GM10248 (cell line): ENCODE results near the gene NVL.

ENCODE experiments used
- CTCF ChIA-PET: fragments of 300-600 bp; sonication (Branson Sonifier 250); formaldehyde crosslinking; extraction: SDS; loops from one replicate; lab custom pipeline; 2021; ENCODE audit warnings: antibody characterized with exemption; lab: Yijun Ruan, JAX
- POLR2A ChIA-PET: fragments of 350-650 bp; sonication (Branson Sonifier 250); formaldehyde crosslinking; extraction: SDS; loops from one replicate; lab custom pipeline; 2020; ENCODE audit warnings: antibody characterized with exemption; lab: Yijun Ruan, JAX
- DNase-seq: peaks from one replicate; pipeline ENCODE4 v3.0.0; 2012; ENCODE audit errors: extremely low spot score
- CTCF ChIP-seq: IDR thresholded peaks from 2 replicates; pipeline ENCODE4 v1.5.1; 2012; ENCODE audit warnings: mild to moderate bottlenecking, low read depth; ENCODE audit errors: extremely low read depth, missing control alignments, control extremely low read depth

NVL gene

GRCh38 chr1:224251741-224252146 is 78.2 kb downstream of the NVL start:
- no peak for TF ChIP-seq CTCF
- no peak for DNase-seq
- POLR2A ChIA-PET = no interaction called here
- CTCF ChIA-PET = interaction anchor here (1.5 kb wide), 1 partner anchor 24 kb away, joined by 3 read pairs; no protein-coding TSS in a partner anchor

GRCh38 chr1:224245188-224245587 is 84.8 kb downstream of the NVL start:
- CTCF ChIA-PET = interaction anchor here (0.9 to 1.3 kb wide), 3 partner anchors 8 to 47 kb away, joined by 3 read pairs; no protein-coding TSS in a partner anchor
- no peak for TF ChIP-seq CTCF
- peak; percentile 26 for DNase-seq
- POLR2A ChIA-PET = no interaction called here

- ChIA-PET POLR2A (no interaction called here), CTCF (no interaction called here)
- no peak for DNase-seq
- no peak for TF ChIP-seq CTCF
Measured at GRCh38 chr1:224238756-224239155, 91.2 kb downstream of the NVL start.

- CTCF ChIA-PET = interaction anchor here (1.0 kb wide), 1 partner anchor 8 kb away, joined by 3 read pairs; no protein-coding TSS in a partner anchor
- DNase-seq = no peak
- POLR2A ChIA-PET = no interaction called here
- no peak for TF ChIP-seq CTCF
Measured at GRCh38 chr1:224238212-224238611, 91.8 kb downstream of the NVL start.

GRCh38 chr1:224237119-224237881 is 92.7 kb downstream of the NVL start:
- POLR2A ChIA-PET = no interaction called here
- no peak for TF ChIP-seq CTCF
- DNase-seq = no peak
- CTCF ChIA-PET = interaction anchor here (0.9 to 1.0 kb wide), 2 partner anchors 8 to 18 kb away, joined by 3 read pairs; no protein-coding TSS in a partner anchor

- ChIA-PET CTCF (interaction anchor here (0.9 kb wide), 1 partner anchor 17 kb away, joined by 3 read pairs; no protein-coding TSS in a partner anchor), POLR2A (interaction anchor here (0.6 kb wide), 1 partner anchor 53 kb away, joined by 6 read pairs; no protein-coding TSS in a partner anchor)
- no peak for TF ChIP-seq CTCF
- DNase-seq = no peak
Measured at GRCh38 chr1:224235813-224236493, 94.0 kb downstream of the NVL start.
